Prostate gland (tissue), 2 donors: ENCODE data around the gene ACTA2.

Experiments used
- POLR2A ChIP-seq: fragments of 450-650 bp; IDR thresholded peaks from one replicate; pipeline ENCODE4 v1.6.1; 2016; ENCODE audit warnings: antibody characterized with exemption, mild to moderate bottlenecking
- POLR2AphosphoS5 ChIP-seq: sonication (generic); formaldehyde crosslinking; IDR thresholded peaks from one replicate; pipeline ENCODE4 v1.6.1; 2017; ENCODE audit warnings: antibody characterized with exemption
- TF ChIP-seq, protein P1 (sequence below), 4 experiments: fragments of 200-600 bp in 2 of 4; fragments of 450-650 bp in 2 of 4; sonication (generic) in 2 of 4; IDR thresholded peaks; 1 replicate in 3 of 4; 2 replicates in 1 of 4; pipeline ENCODE4 v1.5.1; 2016 to 2019; ENCODE audit warnings: antibody characterized with exemption in 4 of 4, mild to moderate bottlenecking in 2 of 4, moderate library complexity in 2 of 4

DNA sequence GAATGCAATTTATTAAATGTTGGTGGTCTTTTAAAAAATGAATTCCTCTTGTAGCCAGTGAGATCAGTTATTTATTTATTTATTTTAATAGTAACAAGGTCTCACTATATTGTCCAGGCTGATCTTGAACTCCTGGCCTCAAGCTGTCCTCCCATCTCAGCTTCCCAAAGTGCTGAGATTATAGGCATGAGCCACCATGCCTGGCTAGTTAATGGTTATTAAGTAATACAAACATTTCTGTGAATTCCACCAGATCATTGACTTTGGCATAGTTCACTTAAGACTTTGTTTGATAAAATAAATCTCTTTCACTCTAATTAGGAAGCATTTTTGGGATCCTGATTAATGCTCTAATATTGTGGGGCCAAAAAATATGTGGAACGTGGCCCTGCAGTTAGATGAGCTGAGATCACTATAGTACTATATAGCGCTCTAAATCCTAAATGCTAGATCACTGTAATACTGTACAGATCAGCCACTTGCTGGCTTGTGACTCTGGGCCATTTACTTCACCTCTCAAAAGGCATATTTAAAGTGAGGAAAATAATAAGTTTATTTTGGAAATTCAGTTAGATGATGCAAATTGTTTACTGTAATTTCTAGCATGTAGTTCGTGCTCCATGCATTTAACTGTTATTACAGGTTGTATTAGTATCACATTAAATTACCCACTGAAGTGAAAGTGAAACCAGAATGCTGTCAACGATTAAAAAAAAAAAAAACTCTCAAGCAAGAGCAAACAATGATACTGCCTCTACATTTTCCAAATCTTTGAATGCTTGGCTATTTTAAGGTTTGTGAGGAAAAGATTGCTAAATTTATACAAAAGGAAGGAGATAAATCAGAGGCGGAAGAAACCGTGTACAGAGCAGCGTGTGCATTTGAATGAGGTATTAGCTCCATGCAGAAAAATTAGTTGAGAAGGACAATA lies 22.1 kb upstream of the ACTA2 start:
- TF ChIP-seq, protein P1, sequence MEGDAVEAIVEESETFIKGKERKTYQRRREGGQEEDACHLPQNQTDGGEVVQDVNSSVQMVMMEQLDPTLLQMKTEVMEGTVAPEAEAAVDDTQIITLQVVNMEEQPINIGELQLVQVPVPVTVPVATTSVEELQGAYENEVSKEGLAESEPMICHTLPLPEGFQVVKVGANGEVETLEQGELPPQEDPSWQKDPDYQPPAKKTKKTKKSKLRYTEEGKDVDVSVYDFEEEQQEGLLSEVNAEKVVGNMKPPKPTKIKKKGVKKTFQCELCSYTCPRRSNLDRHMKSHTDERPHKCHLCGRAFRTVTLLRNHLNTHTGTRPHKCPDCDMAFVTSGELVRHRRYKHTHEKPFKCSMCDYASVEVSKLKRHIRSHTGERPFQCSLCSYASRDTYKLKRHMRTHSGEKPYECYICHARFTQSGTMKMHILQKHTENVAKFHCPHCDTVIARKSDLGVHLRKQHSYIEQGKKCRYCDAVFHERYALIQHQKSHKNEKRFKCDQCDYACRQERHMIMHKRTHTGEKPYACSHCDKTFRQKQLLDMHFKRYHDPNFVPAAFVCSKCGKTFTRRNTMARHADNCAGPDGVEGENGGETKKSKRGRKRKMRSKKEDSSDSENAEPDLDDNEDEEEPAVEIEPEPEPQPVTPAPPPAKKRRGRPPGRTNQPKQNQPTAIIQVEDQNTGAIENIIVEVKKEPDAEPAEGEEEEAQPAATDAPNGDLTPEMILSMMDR (IDR thresholded peaks at IDR 0.05): no peak
- TF ChIP-seq POLR2A (no peak), POLR2AphosphoS5 (peak; percentile 29)
